Skin epidermis (tissue), 12 donors: ENCODE results near the gene FXYD5.
"Not testable (repeated sequence)": the region's sequence is repeated elsewhere in the genome, so short reads cannot be mapped to it uniquely, and the experiment has no call there.

ENCODE experiments used
- H3K27ac ChIP-seq, 21 experiments: fragments of 200-600 bp; sonication (generic) in 11 of 21; one replicate each; pipeline ENCODE4 v1.5.0; 2020; ENCODE audit warnings: mild to moderate bottlenecking in 3 of 21, inconsistent platforms in 2 of 21, moderate library complexity in 2 of 21
- H3K4me3 ChIP-seq, 7 experiments: fragments of 200-600 bp; sonication (generic) in 2 of 7; one replicate each; pipeline ENCODE4 v1.5.0; 2020; ENCODE audit warnings: inconsistent platforms in 2 of 7, mild to moderate bottlenecking in 2 of 7, moderate library complexity in 1 of 7

The FXYD5 gene

GRCh38 chr19:35167251-35168119, 12.9 kb downstream of the FXYD5 start:
- H3K27ac ChIP-seq, result peak overlapping the region in 16 of 21 experiments; percentile 7 to 85 (median 53)
- H3K4me3 ChIP-seq, result no peak overlapping the region

- H3K4me3 ChIP-seq, result no peak overlapping the region
- H3K27ac ChIP-seq, result peak overlapping the region in 13 of 21 experiments; percentile 7 to 85 (median 49)
These were observed 13.7 kb downstream of the FXYD5 start for GRCh38 chr19:35168196-35168595.

DNA sequence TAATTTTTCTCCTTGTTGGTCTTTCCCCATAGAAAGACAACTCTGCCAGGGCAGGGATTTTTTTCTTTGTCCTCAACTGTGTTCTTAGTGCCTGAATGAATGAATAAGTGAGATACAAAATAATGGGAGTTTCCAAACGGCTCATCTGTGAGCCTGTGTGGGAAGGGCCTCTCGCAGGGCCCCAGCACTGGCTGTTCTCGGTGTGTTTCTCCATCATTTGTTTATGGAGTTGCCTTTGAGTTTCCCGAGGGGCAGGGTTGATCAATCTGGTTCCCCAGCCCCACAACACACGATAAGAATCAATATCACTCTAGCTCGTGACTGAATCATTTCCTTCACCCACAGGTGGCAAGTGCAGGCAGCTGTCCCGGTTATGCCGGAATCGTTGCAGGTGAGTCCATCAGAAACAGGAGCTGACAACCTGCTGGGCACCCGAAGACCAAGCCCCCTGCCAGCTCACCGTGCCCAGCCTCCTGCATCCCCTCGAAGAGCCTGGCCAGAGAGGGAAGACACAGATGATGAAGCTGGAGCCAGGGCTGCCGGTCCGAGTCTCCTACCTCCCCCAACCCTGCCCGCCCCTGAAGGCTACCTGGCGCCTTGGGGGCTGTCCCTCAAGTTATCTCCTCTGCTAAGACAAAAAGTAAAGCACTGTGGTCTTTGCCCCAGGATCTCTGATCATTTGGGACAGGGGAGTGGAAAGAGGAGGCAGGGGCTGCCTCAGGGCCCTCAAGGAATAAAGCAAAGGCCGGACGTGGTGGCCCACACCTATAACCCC, 14.9 kb downstream of the FXYD5 start:
- no peak overlapping the region for H3K4me3 ChIP-seq
- H3K27ac ChIP-seq, result peak overlapping the region in 7 of 21 experiments; percentile 29 to 85 (median 49)

- peak overlapping the region in 3 of 21 experiments; percentile 16 to 71 (median 26) for H3K27ac ChIP-seq
- H3K4me3 ChIP-seq, result no peak overlapping the region
These were observed 16.0 kb downstream of the FXYD5 start for GRCh38 chr19:35170359-35171061.

- Histone ChIP-seq H3K4me3 (no peak overlapping the region), H3K27ac (no peak overlapping the region)
These were observed 17.2 kb downstream of the FXYD5 start for GRCh38 chr19:35171730-35172129.

DNA sequence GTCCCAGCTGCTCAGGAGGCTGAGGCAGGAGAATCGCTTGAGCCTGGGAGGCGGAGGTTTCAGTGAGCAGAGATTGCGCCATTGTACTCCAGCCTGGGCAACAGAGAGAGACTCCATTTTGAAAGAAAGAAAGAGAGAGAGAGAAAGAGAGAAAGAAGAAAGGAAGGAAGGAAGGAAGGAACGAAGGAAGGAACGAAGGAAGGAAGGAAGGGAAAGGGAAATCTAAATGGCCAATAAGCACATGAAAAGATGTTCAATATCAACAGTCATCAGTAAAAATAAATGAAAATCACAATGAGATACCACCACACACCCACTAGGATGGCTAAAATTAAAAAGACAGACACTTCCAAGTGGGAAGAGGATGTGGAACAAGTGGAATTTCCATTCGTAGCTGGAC, 19.7 kb downstream of the FXYD5 start:
- no peak overlapping the region for H3K4me3 ChIP-seq
- no peak overlapping the region for H3K27ac ChIP-seq

DNA sequence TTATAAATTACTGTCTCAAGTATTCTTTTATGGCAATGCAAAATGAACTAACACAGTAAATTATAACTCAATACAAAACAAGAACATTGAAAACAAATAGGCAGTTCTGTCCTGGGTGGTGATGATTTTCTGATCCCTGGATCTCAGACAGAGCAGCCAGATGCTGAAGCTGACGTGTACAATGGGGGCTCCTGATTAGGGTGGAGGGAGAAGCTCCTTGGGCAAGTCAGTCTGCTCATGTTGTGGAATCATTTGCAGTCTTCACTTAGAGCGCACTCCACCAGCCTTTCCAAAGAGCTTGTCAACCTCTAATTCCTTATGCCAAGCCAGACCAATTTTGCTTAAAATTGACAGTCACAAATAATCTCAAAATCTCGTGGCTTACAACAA, 21.6 kb downstream of the FXYD5 start:
- H3K4me3 ChIP-seq, result no peak overlapping the region
- H3K27ac ChIP-seq, result peak overlapping the region in 2 of 21 experiments; percentile 8 to 33

GRCh38 chr19:35177377-35178274, 23.1 kb downstream of the FXYD5 start:
- no peak overlapping the region for H3K27ac ChIP-seq
- H3K4me3 ChIP-seq, result no peak overlapping the region

- no peak overlapping the region for H3K4me3 ChIP-seq
- H3K27ac ChIP-seq, result no peak overlapping the region
These were observed 24.2 kb downstream of the FXYD5 start for GRCh38 chr19:35178701-35179100.

GRCh38 chr19:35179830-35180229, 25.3 kb downstream of the FXYD5 start:
- H3K4me3 ChIP-seq, result no peak overlapping the region
- H3K27ac ChIP-seq, result no peak overlapping the region

GRCh38 chr19:35181387-35181786, 26.9 kb downstream of the FXYD5 start:
- Histone ChIP-seq H3K27ac (no peak overlapping the region), H3K4me3 (no peak overlapping the region)

- no peak overlapping the region for H3K4me3 ChIP-seq
- H3K27ac ChIP-seq, result no peak overlapping the region
These were observed 29.7 kb downstream of the FXYD5 start for GRCh38 chr19:35184267-35184666.

DNA sequence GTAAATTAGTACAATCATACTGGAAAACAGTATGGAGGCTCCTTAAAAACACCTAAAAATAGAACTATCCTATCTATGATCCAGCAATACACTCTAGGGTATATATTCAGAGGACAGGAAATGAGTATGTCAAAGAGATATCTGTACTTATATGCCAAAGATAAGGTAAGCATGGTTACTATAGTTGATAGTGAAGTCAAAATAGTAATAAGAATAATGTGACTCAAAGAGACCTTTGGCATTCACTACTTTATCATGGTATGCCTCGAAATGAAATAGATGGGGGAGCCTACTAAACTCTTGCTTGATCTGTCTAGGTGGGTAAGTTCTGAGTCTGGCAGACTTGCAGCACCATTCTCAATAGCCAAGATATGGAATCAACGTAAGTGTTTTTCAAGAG, 30.3 kb downstream of the FXYD5 start:
- Histone ChIP-seq H3K27ac (no peak overlapping the region), H3K4me3 (no peak overlapping the region)

DNA sequence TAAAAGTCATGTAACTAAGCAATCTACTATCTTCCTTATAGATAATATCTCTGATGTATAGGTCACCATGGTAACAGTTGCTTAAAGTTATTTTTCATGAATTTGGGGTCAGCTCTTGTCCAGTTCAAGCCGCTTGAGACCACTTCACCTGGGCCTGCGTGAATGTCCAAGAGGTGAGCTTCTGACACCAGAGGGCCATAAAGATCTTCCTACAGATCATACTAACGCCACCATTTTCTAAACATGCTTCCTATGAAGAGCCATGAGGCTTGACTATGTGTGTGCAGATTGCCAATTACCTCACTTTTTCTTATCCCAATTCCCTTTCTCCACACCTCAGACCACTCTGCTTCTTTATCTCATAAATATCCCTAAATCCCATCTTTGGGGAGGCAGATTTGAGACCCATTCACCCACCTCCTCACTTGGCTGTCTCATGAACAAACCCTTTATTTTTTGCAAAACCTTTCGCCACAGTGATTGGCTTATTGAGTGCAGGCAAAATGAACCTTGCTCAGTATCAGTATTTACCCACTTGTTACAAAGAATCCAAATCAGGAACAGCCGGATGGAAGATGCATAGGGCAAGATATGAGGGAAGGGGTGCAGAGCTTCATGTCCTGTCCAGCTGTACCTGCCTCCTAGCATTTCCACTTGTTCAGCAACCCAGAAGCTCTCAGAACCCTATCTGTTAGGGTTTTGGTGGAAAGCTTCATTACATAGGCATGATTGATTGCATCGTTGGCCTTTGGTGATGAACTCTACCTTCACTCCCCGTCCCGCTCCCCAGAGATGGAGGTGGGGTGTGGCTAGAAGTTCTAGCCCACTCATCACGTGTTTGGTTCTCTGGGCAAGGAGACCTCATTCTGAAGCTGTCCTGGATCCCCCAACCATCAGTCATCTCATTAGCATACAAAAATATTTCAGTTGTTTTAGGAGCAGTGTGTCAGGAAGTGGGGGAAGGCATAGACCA, 39.8 kb downstream of the FXYD5 start:
- no peak overlapping the region for H3K4me3 ChIP-seq
- H3K27ac ChIP-seq, result no peak overlapping the region

DNA sequence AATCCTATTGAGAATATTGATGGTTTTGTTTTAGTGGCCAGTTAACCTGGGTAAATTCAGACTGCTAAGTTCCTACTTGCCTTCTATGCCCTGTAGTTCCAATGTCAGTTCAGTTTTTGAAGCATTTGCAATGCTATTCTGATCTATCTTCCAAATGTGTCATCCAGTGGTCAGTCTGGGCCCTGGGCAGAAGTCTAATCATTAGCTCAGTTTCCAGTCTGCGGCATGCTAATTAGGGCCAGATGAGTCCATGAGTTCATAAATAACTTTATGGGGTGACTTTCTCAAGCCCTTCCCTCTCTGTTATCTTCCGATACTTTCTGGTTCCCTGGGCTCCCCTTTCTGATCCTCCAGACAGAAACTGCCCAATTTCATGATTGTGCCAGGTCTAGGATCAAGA, 41.3 kb downstream of the FXYD5 start:
- no peak overlapping the region for H3K27ac ChIP-seq
- H3K4me3 ChIP-seq, result no peak overlapping the region

GRCh38 chr19:35196861-35197260, 42.3 kb downstream of the FXYD5 start:
- H3K4me3 ChIP-seq, H3K27ac ChIP-seq: not testable (repeated sequence)

DNA sequence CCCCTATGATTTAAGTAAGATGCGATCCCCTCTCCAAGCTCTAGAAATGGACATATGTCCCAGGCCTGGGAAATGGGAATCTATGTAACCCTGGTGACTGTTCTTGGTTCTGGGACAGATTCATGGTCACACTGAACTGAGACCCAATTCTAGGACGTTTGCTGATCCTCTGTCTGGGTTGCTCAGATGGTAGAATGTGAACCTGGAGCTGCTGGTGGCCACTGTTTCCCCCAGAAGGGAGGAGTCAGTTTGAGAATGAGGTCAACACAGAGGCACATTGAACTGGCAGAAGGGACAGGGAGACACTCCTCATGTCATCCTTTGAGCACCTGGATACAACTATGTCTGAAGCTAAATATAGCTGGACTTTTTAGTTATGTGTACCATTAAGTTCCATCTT, 44.9 kb downstream of the FXYD5 start:
- no peak overlapping the region for H3K4me3 ChIP-seq
- no peak overlapping the region for H3K27ac ChIP-seq
